Dermis lymphatic vessel endothelial cell (primary cell): ENCODE results near the gene ZNF621. TPM values are rescaled to one million over a fixed set of nuclear protein-coding genes. Genes with fewer than 3 reads are reported as not detected.

Source experiments
- total RNA-seq: library from RNA; depleted of rRNA; stranded (reverse); fragments of >200 nt; gene quantifications from 2 replicates; pipeline ENCODE4 v1.2.1, GENCODE V29; 2014

The ZNF621 gene
- total RNA-seq, result 8.1 and 9.1 TPM in 2 replicates

GRCh38 chr3:40524568-40525285 is at the start of gene ZNF621:
Gene ZNF621 (plus strand): TSS chr3:40524960. CDS start chr3:40525841, 881 bp downstream.

GRCh38 chr3:40476478-40477470 is 48.0 kb upstream of the ZNF621 start, which contains the start of gene ZNF619:
Gene ZNF619 (plus strand): TSS chr3:40477122. CDS start chr3:40477980, 858 bp downstream.

GRCh38 chr3:40505599-40506462 is 18.9 kb upstream of the ZNF621 start, which contains the start of gene ZNF620:
Gene ZNF620 (plus strand): TSS chr3:40506039. CDS start chr3:40506353, 314 bp downstream.

Other genes with a start within 250 kb of the ZNF621 start
- 13.8 and 19.4 TPM in 2 replicates for gene EIF1B, start 215.3 kb upstream of the ZNF621 start, total RNA-seq
- gene ENTPD3, start 137.8 kb upstream of the ZNF621 start, total RNA-seq, result under 0.01 TPM in 2 replicates
- gene RPL14, start 67.6 kb upstream of the ZNF621 start, total RNA-seq, result 534 and 578 TPM in 2 replicates
- 6.5 and 7.4 TPM in 2 replicates for gene ZNF619, start 47.8 kb upstream of the ZNF621 start, total RNA-seq
- gene ZNF620, start 18.9 kb upstream of the ZNF621 start, total RNA-seq, result 6.7 and 7.6 TPM in 2 replicates